ENCODE measurements around the gene STK10. TPM values are rescaled to one million over a fixed set of nuclear protein-coding genes. Genes with fewer than 3 reads are reported as not detected.

Gene STK10
- total RNA-seq, 1 experiment from 2014 or later: 25.7 TPM

DNA sequence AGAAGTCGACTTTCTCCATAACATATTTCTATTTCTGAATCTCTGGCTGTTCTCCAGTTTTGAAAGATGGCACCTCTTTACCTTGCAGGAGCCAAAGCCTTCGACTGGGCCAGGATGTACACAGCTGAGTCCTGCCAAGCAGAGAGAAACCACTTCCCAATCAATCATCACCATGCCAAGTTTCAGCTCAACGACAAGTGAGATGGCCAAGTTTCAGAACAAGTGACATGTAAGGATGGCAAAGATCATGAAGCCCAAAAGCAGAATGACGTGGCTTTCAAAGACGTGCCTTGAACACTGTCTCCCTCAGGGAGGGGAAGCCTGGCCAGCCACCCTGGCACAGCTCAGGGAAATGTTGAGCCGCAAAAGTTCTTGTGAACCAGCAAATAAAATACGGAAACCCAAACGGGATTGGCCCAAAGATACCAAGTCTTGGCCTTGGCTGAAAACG, 17.7 kb downstream of the STK10 start:
- CTCF ChIA-PET: no interaction called here
- DNase-seq (no peak), ATAC-seq (no peak)
- H3K36me3 ChIP-seq (ENCODE audit: low read depth, low read length): no peaks in the 10 kb centered on the region
- H3K27ac ChIP-seq (ENCODE audit: low read length): no peak overlapping the region
- peaks cover 21% of the 10 kb centered on the region for H3K4me1 ChIP-seq (ENCODE audit: insufficient read depth, low read length)
- intact Hi-C loops (cut with micrococcal nuclease): no loop called here
- no peaks in the 10 kb centered on the region for H3K9me2 ChIP-seq (replicated peaks; ENCODE audit: low read length)
- H3K79me2 ChIP-seq (ENCODE audit: low read length): peaks cover 34% of the 10 kb centered on the region
- H3K4me2 ChIP-seq (ENCODE audit: low read length): no peak overlapping the region
- H3K9ac ChIP-seq (ENCODE audit: low read length): no peak overlapping the region
- no peaks in the 10 kb centered on the region for H3K27me3 ChIP-seq (ENCODE audit: low read length)
- TF ChIP-seq EZH2phosphoT487 (IDR thresholded peaks at IDR 0.05; ENCODE audit: borderline replicate concordance, low read length) (no peak), CTCF (conservative IDR thresholded peaks at IDR 0.05; ENCODE audit: low read depth, low read length) (no peak), EZH2 (IDR thresholded peaks at IDR 0.05; ENCODE audit: low read length, unreplicated experiment) (no peak)
- POLR2A ChIA-PET (ENCODE audit: unreplicated experiment): no interaction called here
- H3K9me3 ChIP-seq (ENCODE audit: low read length): no peaks in the 10 kb centered on the region
- no TSS peak for BruUV-seq (replicated peaks)
- H3F3A ChIP-seq (ENCODE audit: low read length, unreplicated experiment): no peaks in the 10 kb centered on the region
- H4K20me1 ChIP-seq (ENCODE audit: low read length): peaks cover 11% of the 10 kb centered on the region; the same call in 1 of the 2 replicates
- H3K4me3 ChIP-seq (ENCODE audit: low read length): no peak overlapping the region
- no peak overlapping the region for H2AFZ ChIP-seq (ENCODE audit: low read length)

- H3K9me3 ChIP-seq (ENCODE audit: low read length): no peaks in the 10 kb centered on the region
- ChIA-PET POLR2A (ENCODE audit: unreplicated experiment) (no interaction called here), CTCF (no interaction called here)
- no peak overlapping the region for H3K4me2 ChIP-seq (ENCODE audit: low read length)
- peaks cover 11% of the 10 kb centered on the region; the same call in 1 of the 2 replicates for H4K20me1 ChIP-seq (ENCODE audit: low read length)
- H3K79me2 ChIP-seq (ENCODE audit: low read length): peaks cover 24% of the 10 kb centered on the region
- H3K9ac ChIP-seq (ENCODE audit: low read length): no peak overlapping the region
- intact Hi-C loops (cut with micrococcal nuclease): no loop called here
- BruUV-seq (replicated peaks): no TSS peak
- TF ChIP-seq EZH2 (IDR thresholded peaks at IDR 0.05; ENCODE audit: low read length, unreplicated experiment) (no peak), CTCF (conservative IDR thresholded peaks at IDR 0.05; ENCODE audit: low read depth, low read length) (no peak), EZH2phosphoT487 (IDR thresholded peaks at IDR 0.05; ENCODE audit: borderline replicate concordance, low read length) (no peak)
- no peak overlapping the region for H2AFZ ChIP-seq (ENCODE audit: low read length)
- H3K9me2 ChIP-seq (replicated peaks; ENCODE audit: low read length): no peaks in the 10 kb centered on the region
- H3K36me3 ChIP-seq (ENCODE audit: low read depth, low read length): no peaks in the 10 kb centered on the region
- H3K4me3 ChIP-seq (ENCODE audit: low read length): no peak overlapping the region
- H3K27ac ChIP-seq (ENCODE audit: low read length): no peak overlapping the region
- DNase-seq: no peak
- no peaks in the 10 kb centered on the region for H3K27me3 ChIP-seq (ENCODE audit: low read length)
- peaks cover 13% of the 10 kb centered on the region for H3K4me1 ChIP-seq (ENCODE audit: insufficient read depth, low read length)
- no peaks in the 10 kb centered on the region for H3F3A ChIP-seq (ENCODE audit: low read length, unreplicated experiment)
- ATAC-seq: no peak
Observed at GRCh38 chr5:172169216-172169615, 18.8 kb downstream of the STK10 start.

DNA sequence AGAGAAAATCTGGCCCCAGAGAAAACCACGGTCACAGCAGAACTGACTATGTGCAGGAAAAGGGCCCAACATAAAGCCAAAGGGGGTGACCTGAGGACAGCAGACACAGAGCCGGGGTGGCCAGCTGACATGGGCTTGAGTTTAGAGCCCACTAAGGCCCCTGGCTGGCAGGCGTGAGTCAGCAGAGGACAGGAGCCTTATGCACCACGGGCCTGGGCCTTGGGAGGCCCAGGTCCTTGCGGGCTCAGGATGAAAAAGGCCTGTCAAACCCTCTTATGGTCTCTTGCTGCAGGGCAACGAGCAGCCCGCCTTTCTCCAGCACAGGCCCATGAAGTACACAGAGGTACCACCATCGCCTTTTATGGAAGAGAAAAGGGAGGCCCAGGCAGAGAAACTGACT, 19.7 kb downstream of the STK10 start:
- no peak for ATAC-seq
- H4K20me1 ChIP-seq (ENCODE audit: low read length): peaks cover 12% of the 10 kb centered on the region; the same call in 1 of the 2 replicates
- H3K27ac ChIP-seq (ENCODE audit: low read length): no peak overlapping the region
- ChIA-PET POLR2A (ENCODE audit: unreplicated experiment) (no interaction called here), CTCF (no interaction called here)
- no peak overlapping the region for H3K4me3 ChIP-seq (ENCODE audit: low read length)
- H3K4me1 ChIP-seq (ENCODE audit: insufficient read depth, low read length): peaks cover 5% of the 10 kb centered on the region
- H3K9me2 ChIP-seq (replicated peaks; ENCODE audit: low read length): no peaks in the 10 kb centered on the region
- intact Hi-C loops (cut with micrococcal nuclease): no loop called here
- no peaks in the 10 kb centered on the region for H3K36me3 ChIP-seq (ENCODE audit: low read depth, low read length)
- H3K27me3 ChIP-seq (ENCODE audit: low read length): no peaks in the 10 kb centered on the region
- TF ChIP-seq CTCF (conservative IDR thresholded peaks at IDR 0.05; ENCODE audit: low read depth, low read length): no peak
- no peak for TF ChIP-seq EZH2phosphoT487 (IDR thresholded peaks at IDR 0.05; ENCODE audit: borderline replicate concordance, low read length)
- TF ChIP-seq EZH2 (IDR thresholded peaks at IDR 0.05; ENCODE audit: low read length, unreplicated experiment): no peak
- H3F3A ChIP-seq (ENCODE audit: low read length, unreplicated experiment): no peaks in the 10 kb centered on the region
- no peaks in the 10 kb centered on the region for H3K9me3 ChIP-seq (ENCODE audit: low read length)
- no TSS peak for BruUV-seq (replicated peaks)
- no peak overlapping the region for H2AFZ ChIP-seq (ENCODE audit: low read length)
- no peak overlapping the region for H3K4me2 ChIP-seq (ENCODE audit: low read length)
- no peak for DNase-seq
- peaks cover 26% of the 10 kb centered on the region for H3K79me2 ChIP-seq (ENCODE audit: low read length)
- H3K9ac ChIP-seq (ENCODE audit: low read length): no peak overlapping the region

All from PC-3 (cell line).